ENCODE measurements around the gene DYNC2LI1. TPM values are rescaled to one million over a fixed set of nuclear protein-coding genes. Genes with fewer than 3 reads are reported as not detected.
A peak's percentile ranks its signal among the peaks of the same experiment; 100 is the strongest.

The DYNC2LI1 gene
- total and polyA plus RNA-seq, 2 donors (not counting 1 experiment from before 2014, with no cell fraction given), result 23.6 to 24.4 TPM

GRCh38 chr2:43736637-43737036 lies 37.2 kb upstream of the DYNC2LI1 start:
- H3K27ac ChIP-seq (ENCODE audit: insufficient read depth, low read length), result no peak overlapping the region
- H3K4me2 ChIP-seq (ENCODE audit: extremely low read depth, insufficient read depth, low read length), result no peak overlapping the region
- H3K36me3 ChIP-seq (ENCODE audit: control insufficient read depth, insufficient read depth, low read length), result no peaks in the 10 kb centered on the region
- H3K79me2 ChIP-seq (ENCODE audit: control insufficient read depth, insufficient read depth, low read length), result no peaks in the 10 kb centered on the region
- no peaks in the 10 kb centered on the region for H4K20me1 ChIP-seq (ENCODE audit: control insufficient read depth, extremely low read depth, insufficient read depth, low read length)
- H3K4me3 ChIP-seq (replicated peaks in 1 of 4; ENCODE audit: control extremely low read depth in 1 of 4, insufficient read depth in 1 of 4, low read depth in 3 of 4, low read length in 4 of 4), result no peak overlapping the region
- H2AFZ ChIP-seq (ENCODE audit: low read length), result no peak overlapping the region
- H3K9me3 ChIP-seq (ENCODE audit: control insufficient read depth, insufficient read depth, low read depth, low read length), result no peaks in the 10 kb centered on the region
- DNase-seq (ENCODE audit: low read depth in 2 of 2), result no peak
- H3K4me1 ChIP-seq (ENCODE audit: control insufficient read depth, extremely low read depth, insufficient read depth, low read length), result peaks cover 4% of the 10 kb centered on the region
- H3K9ac ChIP-seq (ENCODE audit: insufficient read depth, low read length), result no peak overlapping the region
- no peak for TF ChIP-seq CTCF (conservative IDR thresholded peaks at IDR 0.05 in 1 of 2, IDR thresholded peaks at IDR 0.05 in 1 of 2; ENCODE audit: low read depth in 1 of 2, low read length in 2 of 2)
- TF ChIP-seq EZH2 (IDR thresholded peaks at IDR 0.05; ENCODE audit: low read length, missing control alignments), result no peak
- H3K27me3 ChIP-seq (ENCODE audit: control insufficient read depth, insufficient read depth, low read length), result no peaks in the 10 kb centered on the region

- peak; percentile 72 to 98 for DNase-seq (ENCODE audit: low read depth in 2 of 2)
- Histone ChIP-seq H2AFZ (ENCODE audit: low read length) (peak overlapping the region; percentile 14), H3K9ac (ENCODE audit: insufficient read depth, low read length) (no peak overlapping the region), H3K4me1 (ENCODE audit: control insufficient read depth, extremely low read depth, insufficient read depth, low read length) (peaks cover 4% of the 10 kb centered on the region), H3K4me3 (replicated peaks in 1 of 4; ENCODE audit: control extremely low read depth in 1 of 4, insufficient read depth in 1 of 4, low read depth in 3 of 4, low read length in 4 of 4) (no peak overlapping the region), H3K27me3 (ENCODE audit: control insufficient read depth, insufficient read depth, low read length) (no peaks in the 10 kb centered on the region), H3K4me2 (ENCODE audit: extremely low read depth, insufficient read depth, low read length) (peak overlapping the region; percentile 16), H3K79me2 (ENCODE audit: control insufficient read depth, insufficient read depth, low read length) (no peaks in the 10 kb centered on the region), H3K27ac (ENCODE audit: insufficient read depth, low read length) (peak overlapping the region; percentile 29), H3K36me3 (ENCODE audit: control insufficient read depth, insufficient read depth, low read length) (no peaks in the 10 kb centered on the region), H4K20me1 (ENCODE audit: control insufficient read depth, extremely low read depth, insufficient read depth, low read length) (no peaks in the 10 kb centered on the region), H3K9me3 (ENCODE audit: control insufficient read depth, insufficient read depth, low read depth, low read length) (no peaks in the 10 kb centered on the region)
- TF ChIP-seq EZH2 (IDR thresholded peaks at IDR 0.05; ENCODE audit: low read length, missing control alignments), result no peak
- no peak for TF ChIP-seq CTCF (conservative IDR thresholded peaks at IDR 0.05 in 1 of 2, IDR thresholded peaks at IDR 0.05 in 1 of 2; ENCODE audit: low read depth in 1 of 2, low read length in 2 of 2)
Observed at GRCh38 chr2:43737097-43737854, 36.6 kb upstream of the DYNC2LI1 start.

GRCh38 chr2:43737855-43738254 lies 36.0 kb upstream of the DYNC2LI1 start:
- TF ChIP-seq CTCF (conservative IDR thresholded peaks at IDR 0.05 in 1 of 2, IDR thresholded peaks at IDR 0.05 in 1 of 2; ENCODE audit: low read depth in 1 of 2, low read length in 2 of 2) (no peak), EZH2 (IDR thresholded peaks at IDR 0.05; ENCODE audit: low read length, missing control alignments) (no peak)
- no peaks in the 10 kb centered on the region for H3K9me3 ChIP-seq (ENCODE audit: control insufficient read depth, insufficient read depth, low read depth, low read length)
- H4K20me1 ChIP-seq (ENCODE audit: control insufficient read depth, extremely low read depth, insufficient read depth, low read length), result no peaks in the 10 kb centered on the region
- H3K36me3 ChIP-seq (ENCODE audit: control insufficient read depth, insufficient read depth, low read length), result no peaks in the 10 kb centered on the region
- DNase-seq (ENCODE audit: low read depth in 2 of 2), result no peak
- peaks cover 4% of the 10 kb centered on the region for H3K4me1 ChIP-seq (ENCODE audit: control insufficient read depth, extremely low read depth, insufficient read depth, low read length)
- H3K4me3 ChIP-seq (replicated peaks in 1 of 4; ENCODE audit: control extremely low read depth in 1 of 4, insufficient read depth in 1 of 4, low read depth in 3 of 4, low read length in 4 of 4), result no peak overlapping the region
- H3K9ac ChIP-seq (ENCODE audit: insufficient read depth, low read length), result no peak overlapping the region
- H3K79me2 ChIP-seq (ENCODE audit: control insufficient read depth, insufficient read depth, low read length), result no peaks in the 10 kb centered on the region
- peak overlapping the region; percentile 14 for H2AFZ ChIP-seq (ENCODE audit: low read length)
- H3K4me2 ChIP-seq (ENCODE audit: extremely low read depth, insufficient read depth, low read length), result peak overlapping the region; percentile 16
- peak overlapping the region; percentile 29 for H3K27ac ChIP-seq (ENCODE audit: insufficient read depth, low read length)
- no peaks in the 10 kb centered on the region for H3K27me3 ChIP-seq (ENCODE audit: control insufficient read depth, insufficient read depth, low read length)
